Parathyroid adenoma (tissue), 2 donors: Measurements from ENCODE around the gene CFAP43.

ENCODE experiments used
- H2AFZ ChIP-seq: fragments of 300-600 bp; sonication (generic); one replicate; pipeline ENCODE4 v1.7.0; 2017; ENCODE audit warnings: antibody characterized with exemption, mild to moderate bottlenecking
- H3K27ac ChIP-seq: fragments of 300-600 bp; sonication (generic); one replicate; pipeline ENCODE4 v1.7.0; 2017
- H3K27me3 ChIP-seq: fragments of 300-600 bp; sonication (generic); one replicate; pipeline ENCODE4 v1.7.0; 2017; ENCODE audit warnings: low read length; ENCODE audit not compliant: control insufficient read depth, insufficient read depth
- H3K36me3 ChIP-seq: fragments of 300-600 bp; sonication (generic); one replicate; pipeline ENCODE4 v1.7.0; 2017; ENCODE audit warnings: low read length; ENCODE audit not compliant: control insufficient read depth, insufficient read depth
- H3K4me1 ChIP-seq: fragments of 300-600 bp; sonication (generic); one replicate; pipeline ENCODE4 v1.7.0; 2017; ENCODE audit warnings: control low read depth
- H3K4me2 ChIP-seq: fragments of 300-600 bp; sonication (generic); one replicate; pipeline ENCODE4 v1.7.0; 2017; ENCODE audit warnings: low read length
- H3K4me3 ChIP-seq: fragments of 300-600 bp; sonication (generic); one replicate; pipeline ENCODE4 v1.7.0; 2017; ENCODE audit warnings: low read depth, low read length
- H3K79me2 ChIP-seq: fragments of 300-600 bp; sonication (generic); one replicate; pipeline ENCODE4 v1.7.0; 2017; ENCODE audit warnings: control low read depth
- H3K9ac ChIP-seq: fragments of 300-600 bp; sonication (generic); one replicate; pipeline ENCODE4 v1.7.0; 2017; ENCODE audit warnings: mild to moderate bottlenecking
- H3K9me3 ChIP-seq: fragments of 300-600 bp; sonication (generic); one replicate; pipeline ENCODE4 v1.7.0; 2017; ENCODE audit warnings: low read length; ENCODE audit not compliant: control insufficient read depth
- CTCF ChIP-seq: fragments of 300-600 bp; sonication (generic); IDR thresholded peaks from one replicate; pipeline ENCODE4 v1.7.0; 2017; ENCODE audit warnings: antibody characterized with exemption, mild to moderate bottlenecking
- donor health status: primary hyperparathyroidism.

CFAP43 gene

DNA sequence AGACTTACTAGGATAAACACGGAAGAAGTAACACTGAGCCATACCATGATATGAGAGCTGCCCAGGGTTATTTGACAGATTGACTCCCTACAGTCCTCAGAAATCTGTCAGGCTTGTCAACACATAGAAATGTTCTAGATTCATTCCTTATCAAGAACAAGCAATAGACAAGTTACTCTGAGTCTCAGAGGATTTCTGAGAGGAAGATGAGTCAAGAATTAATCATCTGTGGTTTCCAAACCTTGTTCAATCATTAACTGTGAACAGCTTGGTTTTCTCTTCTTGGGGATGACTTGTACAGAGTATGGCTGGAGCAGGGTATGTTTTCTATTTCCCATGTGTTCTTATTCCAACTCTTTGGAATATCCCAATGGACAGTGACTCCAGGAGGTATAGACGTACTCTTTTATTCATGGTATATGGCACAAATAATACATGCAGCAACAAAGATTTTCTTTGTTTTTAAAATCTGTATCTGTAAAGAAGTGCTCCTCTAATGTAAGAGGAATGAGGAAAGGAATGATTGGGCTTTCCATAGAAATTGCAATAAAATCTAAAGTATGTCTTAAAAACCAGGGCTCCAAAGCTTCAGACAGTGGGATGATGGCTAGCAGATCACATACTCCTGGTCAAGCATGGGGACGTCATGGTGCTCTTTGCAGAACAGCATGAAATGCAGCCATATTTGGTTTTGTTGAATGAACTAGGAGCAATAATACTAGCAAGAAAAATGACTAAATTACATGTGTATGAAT lies 122.1 kb downstream of the CFAP43 start:
- no peaks in the 10 kb centered on the region for H3K79me2 ChIP-seq
- no peak overlapping the region for H3K9ac ChIP-seq
- H3K36me3 ChIP-seq = no peaks in the 10 kb centered on the region
- H3K9me3 ChIP-seq = no peaks in the 10 kb centered on the region
- no peak overlapping the region for H3K4me3 ChIP-seq
- H3K4me1 ChIP-seq = no peaks in the 10 kb centered on the region
- H3K4me2 ChIP-seq = no peak overlapping the region
- no peaks in the 10 kb centered on the region for H3K27me3 ChIP-seq
- no peak for TF ChIP-seq CTCF
- H3K27ac ChIP-seq = no peak overlapping the region
- H2AFZ ChIP-seq = no peak overlapping the region

DNA sequence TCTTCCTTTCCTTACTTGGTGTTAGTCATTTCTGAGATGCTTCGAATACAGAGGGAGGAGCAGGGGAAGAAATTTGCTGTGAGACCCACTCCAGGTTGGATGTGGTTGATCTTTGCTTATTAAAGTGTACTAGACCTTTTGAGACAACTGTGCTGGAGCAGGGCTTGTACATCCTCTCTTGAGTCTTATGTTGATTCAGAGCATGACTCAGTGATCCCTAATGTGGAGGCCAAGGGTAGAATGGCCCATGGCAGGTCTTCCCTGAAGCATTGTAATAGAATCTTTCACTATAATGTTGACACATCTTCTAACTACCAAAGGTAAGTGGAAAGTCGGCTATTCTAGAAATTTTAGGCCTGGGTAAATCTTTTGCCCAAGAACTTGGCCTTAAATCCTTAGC lies 127.2 kb downstream of the CFAP43 start:
- no peak for TF ChIP-seq CTCF
- no peak overlapping the region for H3K9ac ChIP-seq
- no peaks in the 10 kb centered on the region for H3K9me3 ChIP-seq
- no peaks in the 10 kb centered on the region for H3K79me2 ChIP-seq
- H3K36me3 ChIP-seq = no peaks in the 10 kb centered on the region
- H3K4me3 ChIP-seq = no peak overlapping the region
- no peak overlapping the region for H2AFZ ChIP-seq
- H3K27ac ChIP-seq = no peak overlapping the region
- H3K27me3 ChIP-seq = no peaks in the 10 kb centered on the region
- H3K4me1 ChIP-seq = no peaks in the 10 kb centered on the region
- H3K4me2 ChIP-seq = no peak overlapping the region

GRCh38 chr10:104104418-104104817 lies 127.7 kb downstream of the CFAP43 start:
- Histone ChIP-seq H3K27me3 (no peaks in the 10 kb centered on the region), H3K4me1 (no peaks in the 10 kb centered on the region), H3K9me3 (no peaks in the 10 kb centered on the region), H3K36me3 (no peaks in the 10 kb centered on the region), H3K27ac (no peak overlapping the region), H3K79me2 (no peaks in the 10 kb centered on the region), H3K9ac (no peak overlapping the region), H3K4me2 (no peak overlapping the region), H3K4me3 (no peak overlapping the region), H2AFZ (no peak overlapping the region)
- no peak for TF ChIP-seq CTCF

GRCh38 chr10:104103956-104104355 lies 128.2 kb downstream of the CFAP43 start:
- no peak for TF ChIP-seq CTCF
- Histone ChIP-seq H3K4me3 (no peak overlapping the region), H3K27ac (no peak overlapping the region), H3K36me3 (no peaks in the 10 kb centered on the region), H3K9ac (no peak overlapping the region), H3K9me3 (no peaks in the 10 kb centered on the region), H3K79me2 (no peaks in the 10 kb centered on the region), H2AFZ (no peak overlapping the region), H3K27me3 (no peaks in the 10 kb centered on the region), H3K4me2 (no peak overlapping the region), H3K4me1 (no peaks in the 10 kb centered on the region)

GRCh38 chr10:104101902-104102301 lies 130.3 kb downstream of the CFAP43 start:
- no peak for TF ChIP-seq CTCF
- no peak overlapping the region for H3K4me3 ChIP-seq
- no peaks in the 10 kb centered on the region for H3K36me3 ChIP-seq
- no peak overlapping the region for H3K4me2 ChIP-seq
- no peak overlapping the region for H3K27ac ChIP-seq
- no peak overlapping the region for H2AFZ ChIP-seq
- H3K4me1 ChIP-seq = no peaks in the 10 kb centered on the region
- no peaks in the 10 kb centered on the region for H3K27me3 ChIP-seq
- no peaks in the 10 kb centered on the region for H3K9me3 ChIP-seq
- no peaks in the 10 kb centered on the region for H3K79me2 ChIP-seq
- no peak overlapping the region for H3K9ac ChIP-seq
